HepG2 (cell line): Measurements from ENCODE around the gene MED15. TPM values are rescaled to one million over a fixed set of nuclear protein-coding genes. Genes with fewer than 3 reads are reported as not detected.

Experiments
- AFF4 ChIP-seq: sonication (generic); formaldehyde crosslinking; IDR thresholded peaks from 2 replicates; pipeline ENCODE4 v1.4.0; 2020; ENCODE audit warnings: missing genetic modification reagents
- AHR ChIP-seq: IDR thresholded peaks from 2 replicates; pipeline ENCODE4 v1.6.1; 2018; ENCODE audit warnings: missing genetic modification reagents, missing compliant biosample characterization
- CCDC6 ChIP-seq: sonication (generic); formaldehyde crosslinking; IDR thresholded peaks from 2 replicates; pipeline ENCODE4 v1.8.1; 2022; ENCODE audit warnings: mild to moderate bottlenecking, missing genetic modification reagents, moderate library complexity
- CHD4 ChIP-seq: fragments of 200-600 bp; sonication (generic); IDR thresholded peaks from 2 replicates; pipeline ENCODE4 v1.7.0; 2017; ENCODE audit warnings: mild to moderate bottlenecking, low read length, borderline replicate concordance
- DNMT1 ChIP-seq: sonication (generic); formaldehyde crosslinking; IDR thresholded peaks from 2 replicates; pipeline ENCODE4 v1.5.1; 2020; ENCODE audit warnings: mild to moderate bottlenecking, missing genetic modification reagents
- FOXA3 ChIP-seq: IDR thresholded peaks from 2 replicates; pipeline ENCODE4 v1.6.1; 2016; ENCODE audit warnings: missing genetic modification reagents, missing compliant biosample characterization
- FOXK1 ChIP-seq: sonication (generic); formaldehyde crosslinking; IDR thresholded peaks from 2 replicates; pipeline ENCODE4 v1.4.0; 2020; ENCODE audit warnings: low read depth, missing genetic modification reagents, borderline replicate concordance
- FOXP1 ChIP-seq, 2 experiments: fragments of 450-650 bp in 1 of 2; IDR thresholded peaks; 2 replicates each; pipeline ENCODE4 v1.6.1; 2017 to 2018; ENCODE audit warnings: antibody characterized with exemption in 1 of 2
- GTF3A ChIP-seq: sonication (generic); formaldehyde crosslinking; conservative IDR thresholded peaks from 2 replicates; pipeline ENCODE4 v1.4.0; 2020; ENCODE audit warnings: mild to moderate bottlenecking, missing genetic modification reagents
- GZF1 ChIP-seq: sonication (generic); formaldehyde crosslinking; IDR thresholded peaks from 2 replicates; pipeline ENCODE4 v1.5.1; 2020; ENCODE audit warnings: mild to moderate bottlenecking, missing genetic modification reagents
- HOXA9 ChIP-seq: sonication (generic); formaldehyde crosslinking; IDR thresholded peaks from 2 replicates; pipeline ENCODE4 v1.8.1; 2022; ENCODE audit warnings: missing genetic modification reagents, mild to moderate bottlenecking, moderate library complexity, borderline replicate concordance
- MIXL1 ChIP-seq: IDR thresholded peaks from 2 replicates; pipeline ENCODE4 v1.6.1; 2016
- NFE2 ChIP-seq: sonication (generic); formaldehyde crosslinking; IDR thresholded peaks from 2 replicates; pipeline ENCODE4 v1.4.0; 2020; ENCODE audit warnings: missing genetic modification reagents
- PLSCR1 ChIP-seq: sonication (generic); formaldehyde crosslinking; IDR thresholded peaks from 2 replicates; pipeline ENCODE4 v1.5.0; 2020; ENCODE audit warnings: missing genetic modification reagents, mild to moderate bottlenecking, borderline replicate concordance
- ZC3H4 ChIP-seq: sonication (generic); formaldehyde crosslinking; IDR thresholded peaks from 2 replicates; pipeline ENCODE4 v1.4.0; 2020; ENCODE audit warnings: missing genetic modification reagents, borderline replicate concordance
- ZFP82 ChIP-seq: sonication (generic); formaldehyde crosslinking; IDR thresholded peaks from 2 replicates; pipeline ENCODE4 v1.5.1; 2020; ENCODE audit warnings: mild to moderate bottlenecking, missing genetic modification reagents, borderline replicate concordance
- ZMYM3 ChIP-seq: sonication (generic); formaldehyde crosslinking; IDR thresholded peaks from 2 replicates; pipeline ENCODE4 v1.5.1; 2020; ENCODE audit warnings: mild to moderate bottlenecking, missing genetic modification reagents
- ZNF121 ChIP-seq: sonication (generic); formaldehyde crosslinking; IDR thresholded peaks from 2 replicates; pipeline ENCODE4 v1.5.0; 2020; ENCODE audit warnings: mild to moderate bottlenecking, missing genetic modification reagents
- ZNF543 ChIP-seq: sonication (generic); formaldehyde crosslinking; IDR thresholded peaks from 2 replicates; pipeline ENCODE4 v1.4.0; 2020; ENCODE audit warnings: mild to moderate bottlenecking, missing genetic modification reagents
- ZNF562 ChIP-seq: sonication (generic); formaldehyde crosslinking; IDR thresholded peaks from 2 replicates; pipeline ENCODE4 v1.8.0; 2022; ENCODE audit warnings: missing genetic modification reagents, borderline replicate concordance
- ZNF597 ChIP-seq: sonication (generic); formaldehyde crosslinking; IDR thresholded peaks from 2 replicates; pipeline ENCODE4 v1.5.0; 2020; ENCODE audit warnings: missing genetic modification reagents
- ZNF724P ChIP-seq: sonication (generic); formaldehyde crosslinking; IDR thresholded peaks from 2 replicates; pipeline ENCODE4 v1.8.0; 2022; ENCODE audit warnings: missing genetic modification reagents, borderline replicate concordance
- ZSCAN31 ChIP-seq: sonication (generic); formaldehyde crosslinking; IDR thresholded peaks from 2 replicates; pipeline ENCODE4 v1.5.0; 2020; ENCODE audit warnings: low read depth, mild to moderate bottlenecking, missing genetic modification reagents
- polyA plus RNA-seq, 8 experiments: library from polyadenylated mRNA; depleted of rRNA in 3 of 8; stranded (reverse) in 7 of 8; unstranded in 1 of 8; fragments of >200 nt; fragmentation: Illumina TruSeq in 4 of 8; extraction: Trizol in 4 of 8; gene quantifications; 2 replicates each; pipeline versions ENCODE4 v1.2.1 to v1.2.3, GENCODE V29; 2011 to 2016; ENCODE audit warnings: low read depth in 4 of 8, missing spikeins in 1 of 8, mixed read lengths in 1 of 8; ENCODE audit not compliant: insufficient read depth in 1 of 8
- total RNA-seq, 5 experiments: library from RNA; depleted of rRNA; stranded (reverse); fragments of >200 nt; fragmentation: Illumina TruSeq; extraction: Trizol; gene quantifications; 2 replicates each; pipeline ENCODE4 v1.2.3, GENCODE V29; 2016; ENCODE audit warnings: low read depth in 1 of 5
- TF ChIP-seq, protein P1 (sequence below): sonication (generic); formaldehyde crosslinking; IDR thresholded peaks from 2 replicates; pipeline ENCODE4 v1.5.0; 2020; ENCODE audit warnings: missing genetic modification reagents

MED15 gene
- total and polyA plus RNA-seq, 2 of the 13 experiments (the other 11 are each of a cell fraction or from before 2014, with no cell fraction given) = 14.3 to 27.0 TPM

DNA sequence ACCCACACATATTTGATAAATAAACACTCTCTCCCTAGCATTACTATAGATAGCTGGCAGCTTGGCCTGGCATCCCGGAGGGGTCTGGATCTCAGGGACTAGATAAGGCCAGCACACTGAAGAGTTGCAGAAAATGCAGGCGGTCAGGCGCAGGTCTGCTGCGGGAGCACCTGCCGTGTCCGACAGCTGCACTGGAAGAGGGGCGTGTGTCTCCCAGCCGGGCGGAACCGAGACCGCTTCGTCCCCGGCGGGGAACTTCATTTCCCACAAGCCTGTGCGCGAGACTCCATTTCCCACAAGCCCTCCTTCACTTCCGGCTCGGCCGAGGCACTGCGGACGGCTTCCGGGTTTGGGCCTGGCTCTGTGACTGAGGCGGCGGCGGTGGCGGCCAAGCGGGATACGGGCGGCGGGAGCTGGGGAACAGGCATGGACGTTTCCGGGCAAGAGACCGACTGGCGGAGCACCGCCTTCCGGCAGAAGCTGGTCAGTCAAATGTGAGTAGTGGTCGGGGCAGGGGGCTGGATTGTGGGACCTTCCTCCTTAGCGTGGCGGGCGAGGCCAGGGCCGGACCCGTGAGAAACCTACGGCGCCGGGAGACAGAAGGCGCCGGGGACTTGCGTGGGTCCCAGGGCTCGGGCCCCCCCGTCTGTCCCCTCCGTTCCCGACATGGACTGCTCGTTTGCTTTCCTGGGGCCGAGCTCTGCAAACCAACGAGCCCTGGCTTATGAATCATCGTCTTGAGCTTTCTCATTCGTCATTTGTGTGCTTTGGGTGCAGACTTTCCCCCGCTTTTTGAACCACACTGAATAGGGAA lies at the start of gene MED15 (continued):
- TF ChIP-seq FOXP1 (IDR thresholded peaks at IDR 0.05) = no peak
- TF ChIP-seq FOXP1 (CRISPR knock-in tag; IDR thresholded peaks at IDR 0.05) = no peak
- peak; percentile 71 for TF ChIP-seq FOXA3 (CRISPR knock-in tag)
- TF ChIP-seq DNMT1 (CRISPR knock-in tag) = peak; percentile 84; the same call in 1 of the 2 replicates
- no peak for TF ChIP-seq ZNF562 (CRISPR knock-in tag)
- 0 out of 2 replicates have a peak, but pooled peaks have one; percentile 54 for TF ChIP-seq PLSCR1 (CRISPR knock-in tag)
- TF ChIP-seq ZMYM3 (CRISPR knock-in tag) = 0 out of 2 replicates have a peak, but pooled peaks have one; percentile 46
- TF ChIP-seq CHD4 = no peak
- TF ChIP-seq, protein P1, sequence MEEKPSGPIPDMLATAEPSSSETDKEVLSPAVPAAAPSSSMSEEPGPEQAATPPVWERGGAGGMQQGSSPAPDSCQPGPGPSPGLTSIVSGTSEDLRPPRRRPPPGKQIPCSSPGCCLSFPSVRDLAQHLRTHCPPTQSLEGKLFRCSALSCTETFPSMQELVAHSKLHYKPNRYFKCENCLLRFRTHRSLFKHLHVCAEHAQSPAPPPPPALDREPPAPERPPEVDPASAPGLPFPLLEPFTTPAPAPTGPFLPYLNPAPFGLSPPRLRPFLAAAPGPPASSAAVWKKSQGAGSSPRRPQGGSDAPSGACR = no peak
- 0 out of 2 replicates have a peak, but pooled peaks have one; percentile 28 for TF ChIP-seq HOXA9 (CRISPR knock-in tag)
- no peak for TF ChIP-seq ZFP82 (CRISPR knock-in tag)
- no peak; the same call in 1 of the 2 replicates for TF ChIP-seq GTF3A (CRISPR knock-in tag)
- TF ChIP-seq ZNF543 (CRISPR knock-in tag) = peak; percentile 68
- no peak for TF ChIP-seq ZC3H4 (CRISPR knock-in tag)
- peak; percentile 59; the same call in 1 of the 2 replicates for TF ChIP-seq MIXL1 (CRISPR knock-in tag)
- peak; percentile 83 for TF ChIP-seq FOXK1 (CRISPR knock-in tag)
- TF ChIP-seq GZF1 (CRISPR knock-in tag) = peak; percentile 73; the same call in 1 of the 2 replicates
- no peak for TF ChIP-seq ZNF724P (CRISPR knock-in tag)
- TF ChIP-seq ZNF121 = peak; percentile 51; the same call in 1 of the 2 replicates
- no peak for TF ChIP-seq AFF4 (CRISPR knock-in tag)
- TF ChIP-seq CCDC6 (CRISPR knock-in tag) = no peak
- TF ChIP-seq ZNF597 = 0 out of 2 replicates have a peak, but pooled peaks have one; percentile 85
- no peak for TF ChIP-seq AHR (CRISPR knock-in tag)
- peak; percentile 44; the same call in 1 of the 2 replicates for TF ChIP-seq ZSCAN31 (CRISPR knock-in tag)
- TF ChIP-seq NFE2 (CRISPR knock-in tag) = no peak
